NCI-H2171 (cell line): Measurements from ENCODE around the gene TMEM132D.
"Not testable (repeated sequence)": the region's sequence is repeated elsewhere in the genome, so short reads cannot be mapped to it uniquely, and the experiment has no call there.

Experiments
- DNase-seq: peaks from one replicate; lab custom pipeline; 2025; lab: John Stamatoyannopoulos, UW

Gene TMEM132D

GRCh38 chr12:129903956-129904829, at the start of gene TMEM132D:
Gene TMEM132D (minus strand): TSS chr12:129904025.
- no peak for DNase-seq

- DNase-seq: no peak
Measured at GRCh38 chr12:129949651-129950050, 45.8 kb upstream of the TMEM132D start.

- no peak for DNase-seq
Measured at GRCh38 chr12:129941618-129942017, 37.8 kb upstream of the TMEM132D start.

- no peak for DNase-seq
Measured at GRCh38 chr12:129938089-129938488, 34.3 kb upstream of the TMEM132D start.

GRCh38 chr12:129937426-129937825, 33.6 kb upstream of the TMEM132D start:
- DNase-seq: no peak

GRCh38 chr12:129928643-129929042, 24.8 kb upstream of the TMEM132D start:
- DNase-seq: no peak

GRCh38 chr12:129927316-129927900, 23.6 kb upstream of the TMEM132D start:
- DNase-seq: no peak

GRCh38 chr12:129911428-129912049, 7.7 kb upstream of the TMEM132D start:
- peak; percentile 30 for DNase-seq

GRCh38 chr12:129909051-129910020, 5.5 kb upstream of the TMEM132D start:
- no peak for DNase-seq

GRCh38 chr12:129903092-129903945, 506 bp downstream of the TMEM132D start:
- DNase-seq: no peak

- DNase-seq: no peak
Measured at GRCh38 chr12:129902371-129903091, 1.3 kb downstream of the TMEM132D start.

- DNase-seq: no peak
Measured at GRCh38 chr12:129901254-129901653, 2.6 kb downstream of the TMEM132D start.

- DNase-seq: no peak
Measured at GRCh38 chr12:129900306-129900705, 3.5 kb downstream of the TMEM132D start.

GRCh38 chr12:129899045-129899444, 4.8 kb downstream of the TMEM132D start:
- not testable (repeated sequence) for DNase-seq

GRCh38 chr12:129893691-129894090, 10.1 kb downstream of the TMEM132D start:
- DNase-seq: no peak

GRCh38 chr12:129887101-129887500, 16.7 kb downstream of the TMEM132D start:
- no peak for DNase-seq

- no peak for DNase-seq
Measured at GRCh38 chr12:129886541-129886940, 17.3 kb downstream of the TMEM132D start.

GRCh38 chr12:129885287-129885686, 18.5 kb downstream of the TMEM132D start:
- DNase-seq: no peak

- DNase-seq: no peak
Measured at GRCh38 chr12:129877411-129877810, 26.4 kb downstream of the TMEM132D start.

GRCh38 chr12:129873833-129874208, 30.0 kb downstream of the TMEM132D start:
- DNase-seq: no peak
